PFSK-1 (cell line): ENCODE data around the gene ALDH1A3.

Experiments used
- FOXP2 ChIP-seq: optimal IDR thresholded peaks from 2 replicates; pipeline ENCODE3; 2011; ENCODE audit warnings: borderline replicate concordance, control low read depth, inconsistent platforms; ENCODE audit not compliant: insufficient read depth; ENCODE audit errors: extremely low read length, extremely low read depth
- POLR2AphosphoS5 ChIP-seq: IDR thresholded peaks from 2 replicates; pipeline ENCODE4 v1.6.1; 2012; ENCODE audit warnings: low read depth, mild to moderate bottlenecking, control low read depth, low read length, moderate library complexity
- REST ChIP-seq, 2 experiments: IDR thresholded peaks; 2 replicates each; pipeline versions ENCODE4 v1.6.1 to v1.8.0; 2011 to 2012; ENCODE audit warnings: low read depth in 2 of 2, low read length in 2 of 2, control low read depth in 1 of 2, inconsistent platforms in 1 of 2, mild to moderate bottlenecking in 1 of 2, moderate library complexity in 1 of 2; ENCODE audit not compliant: insufficient read depth in 1 of 2
- SIN3A ChIP-seq: IDR thresholded peaks from 2 replicates; pipeline ENCODE4 v1.6.1; 2012; ENCODE audit warnings: mild to moderate bottlenecking, low read length, moderate library complexity, borderline replicate concordance; ENCODE audit not compliant: insufficient read depth
- TAF1 ChIP-seq: IDR thresholded peaks from 2 replicates; pipeline ENCODE4 v1.6.1; 2012; ENCODE audit warnings: low read length, control low read depth, borderline replicate concordance; ENCODE audit not compliant: insufficient read depth

The ALDH1A3 gene

DNA sequence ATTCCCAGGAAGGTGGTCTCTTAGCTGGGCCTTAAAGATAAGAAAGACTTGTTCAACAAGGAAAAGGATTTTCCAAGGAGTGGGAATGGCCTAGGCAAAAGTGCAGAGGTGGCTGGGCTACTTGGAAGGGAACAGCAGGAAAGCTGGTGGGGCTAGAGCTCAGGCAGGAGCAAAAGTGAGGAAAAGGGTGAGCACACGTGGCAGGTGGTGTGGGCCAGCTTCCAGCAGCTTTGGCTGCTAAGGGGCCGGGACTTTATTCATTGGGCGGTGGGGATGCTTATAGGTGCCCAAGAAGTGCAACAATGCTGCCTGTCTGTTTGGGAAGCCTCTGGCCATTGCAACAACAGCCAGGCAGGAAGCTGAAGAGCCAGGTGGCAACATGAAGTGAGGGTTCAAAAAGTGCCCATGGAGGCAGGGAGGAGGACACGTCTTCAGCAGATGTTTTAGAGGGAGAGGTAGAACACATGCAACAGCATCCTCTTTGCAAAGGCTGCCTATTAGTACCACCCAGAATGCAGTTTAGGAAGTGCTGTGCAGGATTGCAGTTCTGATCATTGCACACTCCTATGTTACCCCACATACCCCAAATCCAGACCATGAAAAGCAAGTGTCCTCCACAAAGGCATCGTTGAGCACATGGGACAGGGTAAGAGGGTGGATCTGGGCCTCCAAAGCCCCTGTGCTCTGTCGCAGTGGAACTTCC lies 13.8 kb downstream of the ALDH1A3 start:
- TF ChIP-seq SIN3A = no peak
- TF ChIP-seq TAF1 = no peak
- TF ChIP-seq FOXP2 = no peak
- TF ChIP-seq POLR2AphosphoS5 = no peak
- TF ChIP-seq REST (IDR thresholded peaks at IDR 0.05; ENCODE audit: insufficient read depth in 1 of 2, low read depth in 2 of 2, low read length in 2 of 2) = no peak

DNA sequence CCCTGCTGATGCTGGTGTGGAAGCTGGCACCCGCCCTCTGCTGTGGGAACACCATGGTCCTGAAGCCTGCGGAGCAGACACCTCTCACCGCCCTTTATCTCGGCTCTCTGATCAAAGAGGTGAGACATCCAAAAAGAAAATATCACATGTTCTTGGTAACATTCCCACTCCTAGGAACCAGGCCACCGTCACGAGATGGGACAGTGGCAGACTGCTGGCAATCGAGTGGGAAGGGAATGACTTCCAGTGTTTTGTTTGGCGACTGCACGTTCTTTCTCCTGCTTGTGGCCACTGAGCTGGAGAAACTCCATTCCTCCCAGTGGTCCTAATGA lies 14.3 kb downstream of the ALDH1A3 start:
- TF ChIP-seq FOXP2 = no peak
- TF ChIP-seq POLR2AphosphoS5 = no peak
- no peak for TF ChIP-seq TAF1
- no peak for TF ChIP-seq SIN3A
- TF ChIP-seq REST (IDR thresholded peaks at IDR 0.05; ENCODE audit: insufficient read depth in 1 of 2, low read depth in 2 of 2, low read length in 2 of 2) = no peak

- TF ChIP-seq REST (IDR thresholded peaks at IDR 0.05; ENCODE audit: insufficient read depth in 1 of 2, low read depth in 2 of 2, low read length in 2 of 2) = no peak
- TF ChIP-seq FOXP2 = no peak
- no peak for TF ChIP-seq TAF1
- TF ChIP-seq SIN3A = no peak
- TF ChIP-seq POLR2AphosphoS5 = no peak
Measured at GRCh38 chr15:100895721-100896120, 16.1 kb downstream of the ALDH1A3 start.

GRCh38 chr15:100897221-100898151 lies 17.9 kb downstream of the ALDH1A3 start:
- TF ChIP-seq SIN3A (no peak), REST (IDR thresholded peaks at IDR 0.05; ENCODE audit: insufficient read depth in 1 of 2, low read depth in 2 of 2, low read length in 2 of 2) (no peak), TAF1 (no peak), POLR2AphosphoS5 (no peak), FOXP2 (no peak)
